ENCODE measurements around the gene CLEC3B.

DNA sequence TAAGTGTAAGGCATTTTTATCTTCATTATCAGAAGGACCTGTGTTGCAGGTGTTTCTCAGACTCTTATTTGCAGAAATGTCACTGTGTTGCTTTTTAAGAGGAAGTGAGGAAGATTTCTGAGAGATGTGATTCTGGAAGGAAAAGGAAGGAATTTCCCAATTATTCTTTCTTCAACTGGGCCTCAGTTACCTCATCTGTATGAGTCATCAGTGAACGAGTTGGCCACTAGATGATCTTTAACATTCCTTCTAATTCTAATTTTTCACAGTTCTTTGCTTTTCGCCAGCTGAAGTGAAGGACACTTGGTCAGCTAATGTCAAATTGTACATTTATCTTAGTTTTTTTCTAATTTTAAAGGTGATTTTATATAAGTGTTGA lies 28.9 kb downstream of the CLEC3B start:
- TF ChIP-seq, protein P1, sequence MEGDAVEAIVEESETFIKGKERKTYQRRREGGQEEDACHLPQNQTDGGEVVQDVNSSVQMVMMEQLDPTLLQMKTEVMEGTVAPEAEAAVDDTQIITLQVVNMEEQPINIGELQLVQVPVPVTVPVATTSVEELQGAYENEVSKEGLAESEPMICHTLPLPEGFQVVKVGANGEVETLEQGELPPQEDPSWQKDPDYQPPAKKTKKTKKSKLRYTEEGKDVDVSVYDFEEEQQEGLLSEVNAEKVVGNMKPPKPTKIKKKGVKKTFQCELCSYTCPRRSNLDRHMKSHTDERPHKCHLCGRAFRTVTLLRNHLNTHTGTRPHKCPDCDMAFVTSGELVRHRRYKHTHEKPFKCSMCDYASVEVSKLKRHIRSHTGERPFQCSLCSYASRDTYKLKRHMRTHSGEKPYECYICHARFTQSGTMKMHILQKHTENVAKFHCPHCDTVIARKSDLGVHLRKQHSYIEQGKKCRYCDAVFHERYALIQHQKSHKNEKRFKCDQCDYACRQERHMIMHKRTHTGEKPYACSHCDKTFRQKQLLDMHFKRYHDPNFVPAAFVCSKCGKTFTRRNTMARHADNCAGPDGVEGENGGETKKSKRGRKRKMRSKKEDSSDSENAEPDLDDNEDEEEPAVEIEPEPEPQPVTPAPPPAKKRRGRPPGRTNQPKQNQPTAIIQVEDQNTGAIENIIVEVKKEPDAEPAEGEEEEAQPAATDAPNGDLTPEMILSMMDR (IDR thresholded peaks at IDR 0.05) = no peak
- no peak for TF ChIP-seq POLR2A (IDR thresholded peaks at IDR 0.05)

Measured in tibial nerve (tissue), 3 donors.